GM12873 (cell line): ENCODE data around the gene GRM1.

ENCODE experiments used
- CTCF ChIP-seq: IDR thresholded peaks from 2 replicates; pipeline ENCODE4 v1.5.1; 2012; ENCODE audit warnings: low read depth, mild to moderate bottlenecking, moderate library complexity, low read length, control low read depth; ENCODE audit not compliant: insufficient read depth; ENCODE audit errors: missing control alignments

Gene GRM1

GRCh38 chr6:146284311-146284710 lies 255.4 kb downstream of the GRM1 start:
- TF ChIP-seq CTCF: no peak

- no peak for TF ChIP-seq CTCF
Measured at GRCh38 chr6:146286961-146287360, 258.1 kb downstream of the GRM1 start.

GRCh38 chr6:146287691-146288369 lies 259.0 kb downstream of the GRM1 start:
- TF ChIP-seq CTCF: no peak

GRCh38 chr6:146289816-146290588 lies 261.1 kb downstream of the GRM1 start:
- TF ChIP-seq CTCF: no peak

- TF ChIP-seq CTCF: no peak
Measured at GRCh38 chr6:146290589-146290901, 261.7 kb downstream of the GRM1 start.

- TF ChIP-seq CTCF: no peak
Measured at GRCh38 chr6:146292506-146292905, 263.6 kb downstream of the GRM1 start.

GRCh38 chr6:146295695-146296094 lies 266.8 kb downstream of the GRM1 start:
- no peak for TF ChIP-seq CTCF
